Stomach (tissue), 9 donors: ENCODE results near the gene DLX6. TPM values are rescaled to one million over a fixed set of nuclear protein-coding genes. Genes with fewer than 3 reads are reported as not detected.

Experiments
- DNase-seq, 2 donors: peaks; one replicate each; pipeline versions ENCODE4 v3.0.0 to v3.0.0-alpha.2; 2013 to 2019
- H3K27ac ChIP-seq, 5 donors: fragments of 200-600 bp in 4 of 5; sonication (generic) in 4 of 5; one replicate each; pipeline ENCODE4 v1.5.1; 2013 to 2019; ENCODE audit warnings: mild to moderate bottlenecking in 1 of 5, moderate library complexity in 1 of 5
- H3K27me3 ChIP-seq, 3 donors: fragments of 200-600 bp; sonication (generic); one replicate each; pipeline ENCODE4 v1.5.1; 2017 to 2019; ENCODE audit warnings: mixed run types in 1 of 3
- H3K36me3 ChIP-seq, 4 donors: fragments of 200-600 bp; sonication (generic); 1 replicate in 3 of 4; 2 replicates in 1 of 4; pipeline ENCODE4 v1.5.1; 2016 to 2019
- H3K4me1 ChIP-seq, 4 donors: fragments of 200-600 bp; sonication (generic); one replicate each; pipeline ENCODE4 v1.5.1; 2016 to 2019
- H3K4me3 ChIP-seq, 4 donors: fragments of 200-600 bp; sonication (generic) in 3 of 4; one replicate each; pipeline ENCODE4 v1.5.1; 2016 to 2019; ENCODE audit warnings: mild to moderate bottlenecking in 1 of 4
- H3K9me3 ChIP-seq, 4 donors: fragments of 200-600 bp; sonication (generic); one replicate each; pipeline ENCODE4 v1.5.1; 2016 to 2019
- CTCF ChIP-seq, 7 experiments: fragments of 450-650 bp in 4 of 7; fragments of 200-600 bp in 3 of 7; sonication (generic) in 3 of 7; IDR thresholded peaks; one replicate each; pipeline ENCODE4 v1.5.1; 2016 to 2019; ENCODE audit warnings: antibody characterized with exemption in 7 of 7, control low read depth in 2 of 7, mild to moderate bottlenecking in 1 of 7
- EP300 ChIP-seq: sonication (generic); formaldehyde crosslinking; IDR thresholded peaks from one replicate; pipeline ENCODE4 v1.6.1; 2017; ENCODE audit warnings: antibody characterized with exemption
- POLR2A ChIP-seq, 4 donors: fragments of 450-650 bp; IDR thresholded peaks; one replicate each; pipeline ENCODE4 v1.6.1; 2016; ENCODE audit warnings: antibody characterized with exemption in 4 of 4, control low read depth in 2 of 4, mild to moderate bottlenecking in 1 of 4, moderate library complexity in 1 of 4
- POLR2AphosphoS5 ChIP-seq, 3 donors: sonication (generic); formaldehyde crosslinking; IDR thresholded peaks; one replicate each; pipeline ENCODE4 v1.6.1; 2016; ENCODE audit warnings: antibody characterized with exemption in 3 of 3
- WGBS, 5 donors: extraction: QIAGEN DNeasy Blood & Tissue Kit in 3 of 5; methylation state at CpG; one replicate each; pipeline versions ENCODE4 v1.1.5 to v1.1.7; 2013 to 2018; 5-methylcytosine and 5-hydroxymethylcytosine counted together
- intact Hi-C: fragments of 100-400 bp; cut with DNase I; formaldehyde crosslinking; loops from one replicate; pipeline ENCODE4 v1.15.1; 2023; ENCODE audit warnings: low total_unique reads
- polyA plus RNA-seq, 3 donors: library from polyadenylated mRNA; stranded (reverse); fragments of 200-250 nt; gene quantifications; one replicate each; pipeline ENCODE4 v1.2.3, GENCODE V29; 2013
- total RNA-seq, 5 donors: library from RNA; depleted of rRNA; stranded (reverse); fragments of >200 nt; gene quantifications; one replicate each; pipeline versions ENCODE4 v1.1.0 to v1.2.3, GENCODE V29; 2014 to 2016
- donor health status: healthy with polysubstance abuse.
- donor health status: Bipolar disorder and iron deficiency.
- donor health status: healthy.

The DLX6 gene
- total and polyA plus RNA-seq, 8 donors, result 0.08 TPM; not detected in 7

GRCh38 chr7:97025130-97025499, 19.8 kb downstream of the DLX6 start:
- Histone ChIP-seq H3K27me3 (peaks cover 36 to 99% (median 73%) of the 10 kb centered on the region in 3 donors), H3K36me3 (no peaks in the 10 kb centered on the region), H3K4me3 (peak overlapping the region in 2 of 4 donors; percentile 24 to 36), H3K4me1 (peaks cover 21 to 68% (median 59%) of the 10 kb centered on the region in 4 donors), H3K9me3 (peaks cover 0 to 7% (median 0%) of the 10 kb centered on the region in 4 donors), H3K27ac (no peak overlapping the region)
- no peak for DNase-seq
- 6 to 11% (median 8%) methylated on average over 8 of the region's 8 CpGs for WGBS, 5 donors
- intact Hi-C loops, result loop anchor here (5.0 to 10.0 kb wide), 2 partner anchors 948 to 1110 kb away; no protein-coding TSS in a partner anchor
- TF ChIP-seq POLR2A (IDR thresholded peaks at IDR 0.05) (no peak), EP300 (no peak), CTCF (IDR thresholded peaks at IDR 0.05) (no peak), POLR2AphosphoS5 (IDR thresholded peaks at IDR 0.05) (no peak)

- no peak for TF ChIP-seq POLR2AphosphoS5 (IDR thresholded peaks at IDR 0.05)
- no peak for TF ChIP-seq EP300
- no peak for TF ChIP-seq CTCF (IDR thresholded peaks at IDR 0.05)
- TF ChIP-seq POLR2A (IDR thresholded peaks at IDR 0.05), result no peak
- peaks cover 21 to 62% (median 54%) of the 10 kb centered on the region in 4 donors for H3K4me1 ChIP-seq
- H3K27me3 ChIP-seq, result peaks cover 30 to 99% (median 62%) of the 10 kb centered on the region in 3 donors
- H3K36me3 ChIP-seq, result no peaks in the 10 kb centered on the region
- 4 to 15% (median 6%) methylated on average over 24 to 29 of the region's 29 CpGs for WGBS, 5 donors
- peaks cover 0 to 3% (median 0%) of the 10 kb centered on the region in 4 donors for H3K9me3 ChIP-seq
- H3K27ac ChIP-seq, result no peak overlapping the region
- H3K4me3 ChIP-seq, result peak overlapping the region in 3 of 4 donors; percentile 24 to 55 (median 43)
- intact Hi-C loops, result loop anchor here (5.0 to 10.0 kb wide), 2 partner anchors 949 to 1111 kb away; no protein-coding TSS in a partner anchor
- peak; percentile 48 to 58 for DNase-seq
Observed at GRCh38 chr7:97025983-97026714, 20.8 kb downstream of the DLX6 start.

GRCh38 chr7:97026715-97027426, 21.5 kb downstream of the DLX6 start:
- peaks cover 21 to 55% (median 47%) of the 10 kb centered on the region in 4 donors for H3K4me1 ChIP-seq
- 12 to 19% (median 17%) methylated on average over 17 of the region's 17 CpGs for WGBS, 5 donors
- H3K36me3 ChIP-seq, result no peaks in the 10 kb centered on the region
- H3K27ac ChIP-seq, result no peak overlapping the region
- intact Hi-C loops, result loop anchor here (5.0 to 10.0 kb wide), 2 partner anchors 950 to 1112 kb away; no protein-coding TSS in a partner anchor
- H3K9me3 ChIP-seq, result no peaks in the 10 kb centered on the region
- peaks cover 22 to 99% (median 55%) of the 10 kb centered on the region in 3 donors for H3K27me3 ChIP-seq
- DNase-seq, result peak in 1 of 2 donors; percentile 23
- TF ChIP-seq CTCF (IDR thresholded peaks at IDR 0.05) (no peak), POLR2AphosphoS5 (IDR thresholded peaks at IDR 0.05) (no peak), EP300 (no peak), POLR2A (IDR thresholded peaks at IDR 0.05) (no peak)
- peak overlapping the region; percentile 24 to 55 (median 39) for H3K4me3 ChIP-seq
